Hepatocyte (in vitro differentiated cells): ENCODE measurements around the gene STK24. TPM values are rescaled to one million over a fixed set of nuclear protein-coding genes. Genes with fewer than 3 reads are reported as not detected.

ENCODE experiments used
- DNase-seq: peaks from one replicate; pipeline ENCODE4 v3.0.0-alpha.2; 2016; ENCODE audit warnings: low spot score
- H2AFZ ChIP-seq: fragments of 200-600 bp; sonication (generic); 2 replicates; pipeline ENCODE4 v1.6.0; 2016; ENCODE audit warnings: antibody characterized with exemption, mild to moderate bottlenecking
- H3K27ac ChIP-seq: fragments of 200-600 bp; sonication (generic); 2 replicates; pipeline ENCODE4 v1.5.1; 2016; ENCODE audit warnings: mild to moderate bottlenecking
- H3K27me3 ChIP-seq: fragments of 200-600 bp; sonication (generic); 2 replicates; pipeline ENCODE4 v1.6.1; 2016
- H3K36me3 ChIP-seq: fragments of 200-600 bp; sonication (generic); replicated peaks from 2 replicates; pipeline ENCODE4 v1.5.1; 2016; ENCODE audit warnings: low read depth; ENCODE audit not compliant: insufficient read depth
- H3K4me1 ChIP-seq: fragments of 200-600 bp; sonication (generic); 2 replicates; pipeline ENCODE4 v1.5.1; 2016; ENCODE audit warnings: mild to moderate bottlenecking, moderate library complexity; ENCODE audit not compliant: insufficient read depth
- H3K4me2 ChIP-seq: fragments of 200-600 bp; sonication (generic); 2 replicates; pipeline ENCODE4 v1.6.0; 2016
- H3K4me3 ChIP-seq: fragments of 200-600 bp; sonication (generic); 2 replicates; pipeline ENCODE4 v1.5.1; 2016; ENCODE audit warnings: mild to moderate bottlenecking
- H3K79me2 ChIP-seq: fragments of 200-600 bp; sonication (generic); 2 replicates; pipeline ENCODE4 v1.6.0; 2017; ENCODE audit warnings: mild to moderate bottlenecking
- H3K9me2 ChIP-seq: fragments of 200-600 bp; sonication (generic); replicated peaks from 2 replicates; pipeline ENCODE4 v1.6.0; 2017; ENCODE audit warnings: mild to moderate bottlenecking; ENCODE audit not compliant: insufficient read depth
- H3K9me3 ChIP-seq: fragments of 200-600 bp; sonication (generic); 2 replicates; pipeline ENCODE4 v1.5.1; 2016; ENCODE audit warnings: low read depth, mild to moderate bottlenecking
- H4K20me1 ChIP-seq: fragments of 200-600 bp; sonication (generic); 2 replicates; pipeline ENCODE4 v1.6.0; 2016; ENCODE audit warnings: mild to moderate bottlenecking; ENCODE audit not compliant: insufficient read depth, poor library complexity, severe bottlenecking
- CTCF ChIP-seq: fragments of 200-600 bp; sonication (generic); IDR thresholded peaks from 2 replicates; pipeline ENCODE4 v1.5.1; 2016; ENCODE audit warnings: antibody characterized with exemption, mild to moderate bottlenecking; ENCODE audit not compliant: poor library complexity
- EZH2 ChIP-seq: fragments of 200-600 bp; sonication (generic); IDR thresholded peaks from 2 replicates; pipeline ENCODE4 v1.6.1; 2016; ENCODE audit warnings: antibody characterized with exemption, mild to moderate bottlenecking, borderline replicate concordance
- EZH2phosphoT487 ChIP-seq: fragments of 200-600 bp; sonication (generic); IDR thresholded peaks from one replicate; pipeline ENCODE4 v1.6.1; 2018; ENCODE audit warnings: antibody characterized with exemption, mild to moderate bottlenecking, low read depth, moderate library complexity; ENCODE audit not compliant: unreplicated experiment, severe bottlenecking
- WGBS: methylation state at CpG from one replicate; pipeline ENCODE4 v1.1.6; 2016; ENCODE audit warnings: low lambda C conversion rate; ENCODE audit errors: missing lambda C conversion rate; 5-methylcytosine and 5-hydroxymethylcytosine counted together
- polyA plus RNA-seq: library from polyadenylated mRNA; unstranded; fragments of >200 nt; fragmentation: Nextera tagmentation; extraction: Ambion mirVana; gene quantifications from 2 replicates; pipeline ENCODE4 v1.2.1, GENCODE V29; 2016
- total RNA-seq: library from RNA; depleted of rRNA; stranded (reverse); fragments of >200 nt; gene quantifications from 2 replicates; pipeline ENCODE4 v1.2.3, GENCODE V29; 2014

Gene STK24
- total and polyA plus RNA-seq, 2 experiments from 2014 or later, result 71.2 to 74.4 TPM

GRCh38 chr13:98564204-98564603 is 12.7 kb downstream of the STK24 start:
- Histone ChIP-seq H3K79me2 (peaks cover 100% of the 10 kb centered on the region), H3K27ac (no peak overlapping the region), H3K9me3 (no peaks in the 10 kb centered on the region), H2AFZ (no peak overlapping the region), H4K20me1 (peaks cover 99% of the 10 kb centered on the region), H3K4me2 (no peak overlapping the region), H3K36me3 (no peaks in the 10 kb centered on the region), H3K4me1 (peaks cover 24% of the 10 kb centered on the region), H3K4me3 (no peak overlapping the region), H3K27me3 (no peaks in the 10 kb centered on the region), H3K9me2 (no peaks in the 10 kb centered on the region)
- no peak for TF ChIP-seq CTCF
- no peak for TF ChIP-seq EZH2phosphoT487
- TF ChIP-seq EZH2, result no peak
- WGBS, result 93% methylated on average over 9 of the region's 9 CpGs
- no peak for DNase-seq

- no peak overlapping the region for H3K27ac ChIP-seq
- H3K4me3 ChIP-seq, result no peak overlapping the region
- no peaks in the 10 kb centered on the region for H3K9me2 ChIP-seq
- H4K20me1 ChIP-seq, result peaks cover 98% of the 10 kb centered on the region
- H3K36me3 ChIP-seq, result no peaks in the 10 kb centered on the region
- H3K4me1 ChIP-seq, result peaks cover 25% of the 10 kb centered on the region
- H2AFZ ChIP-seq, result no peak overlapping the region
- H3K9me3 ChIP-seq, result no peaks in the 10 kb centered on the region
- 82% methylated on average over 6 of the region's 6 CpGs for WGBS
- peaks cover 100% of the 10 kb centered on the region for H3K79me2 ChIP-seq
- H3K27me3 ChIP-seq, result no peaks in the 10 kb centered on the region
- no peak overlapping the region for H3K4me2 ChIP-seq
- TF ChIP-seq EZH2 (no peak), CTCF (no peak), EZH2phosphoT487 (no peak)
- no peak for DNase-seq
Observed at GRCh38 chr13:98563071-98563470, 13.8 kb downstream of the STK24 start.

GRCh38 chr13:98559169-98559568 is 17.7 kb downstream of the STK24 start:
- TF ChIP-seq EZH2, result no peak
- no peak for TF ChIP-seq EZH2phosphoT487
- no peak for TF ChIP-seq CTCF
- peaks cover 100% of the 10 kb centered on the region for H3K79me2 ChIP-seq
- no peaks in the 10 kb centered on the region for H3K27me3 ChIP-seq
- no peak overlapping the region for H2AFZ ChIP-seq
- DNase-seq, result no peak
- WGBS, result 94% methylated on average over 7 of the region's 7 CpGs
- H3K27ac ChIP-seq, result no peak overlapping the region
- H3K4me1 ChIP-seq, result peaks cover 8% of the 10 kb centered on the region
- no peak overlapping the region for H3K4me2 ChIP-seq
- H3K4me3 ChIP-seq, result no peak overlapping the region
- H3K9me2 ChIP-seq, result no peaks in the 10 kb centered on the region
- no peaks in the 10 kb centered on the region for H3K36me3 ChIP-seq
- H3K9me3 ChIP-seq, result no peaks in the 10 kb centered on the region
- peaks cover 94% of the 10 kb centered on the region for H4K20me1 ChIP-seq
